ENCODE results near the gene FKBP3. TPM values are rescaled to one million over a fixed set of nuclear protein-coding genes. Genes with fewer than 3 reads are reported as not detected.

The FKBP3 gene
- total RNA-seq, 1 experiment from 2014 or later = 157 TPM

GRCh38 chr14:45095143-45095542 is 39.1 kb downstream of the FKBP3 start:
- Histone ChIP-seq H4K20me1 (ENCODE audit: control insufficient read depth, insufficient read depth, insufficient read length) (no peaks in the 10 kb centered on the region), H3K79me2 (ENCODE audit: insufficient read depth, low read length) (peaks cover 12% of the 10 kb centered on the region; the same call in 1 of the 2 replicates), H3T11ph (ENCODE audit: low read length) (no peak overlapping the region), H3K4me2 (ENCODE audit: insufficient read depth, insufficient read length, low read length) (no peak overlapping the region), H2BK20ac (ENCODE audit: low read depth, low read length, poor library complexity, severe bottlenecking) (no peak overlapping the region), H3K27ac (ENCODE audit: insufficient read length, low read depth, low read length) (no peak overlapping the region), H3K14ac (ENCODE audit: insufficient read depth, low read length) (no peak overlapping the region), H3K79me1 (ENCODE audit: insufficient read depth, low read depth, low read length, poor library complexity, severe bottlenecking) (no peaks in the 10 kb centered on the region), H4K91ac (ENCODE audit: insufficient read length, low read depth, low read length) (no peak overlapping the region), H2AK5ac (ENCODE audit: insufficient read length, low read length) (no peak overlapping the region), H3K56ac (ENCODE audit: insufficient read length, low read depth, low read length) (no peak overlapping the region), H3K9me3 (ENCODE audit: control insufficient read depth, low read depth, low read length) (no peaks in the 10 kb centered on the region), H2BK120ac (ENCODE audit: low read depth, low read length, poor library complexity, severe bottlenecking) (no peak overlapping the region), H3K23ac (ENCODE audit: insufficient read length, low read depth, low read length) (no peak overlapping the region), H2AFZ (ENCODE audit: low read length) (no peak overlapping the region), H3K9ac (ENCODE audit: extremely low read depth, insufficient read length, low read length) (no peak overlapping the region), H4K8ac (replicated peaks; ENCODE audit: insufficient read length, low read depth, low read length) (no peak overlapping the region), H2BK5ac (ENCODE audit: insufficient read length, low read length) (no peak overlapping the region), H2BK12ac (ENCODE audit: insufficient read length, low read depth, low read length) (no peak overlapping the region), H3K4me1 (ENCODE audit: insufficient read depth, low read length) (no peaks in the 10 kb centered on the region), H3K4ac (ENCODE audit: low read depth, low read length) (no peak overlapping the region), H3K23me2 (ENCODE audit: insufficient read length, low read depth, low read length, poor library complexity, severe bottlenecking) (no peaks in the 10 kb centered on the region), H3K27me3 (ENCODE audit: insufficient read depth, low read length) (no peaks in the 10 kb centered on the region), H3K18ac (ENCODE audit: insufficient read length, low read depth, low read length) (no peak overlapping the region), H2BK15ac (ENCODE audit: low read depth, low read length) (no peak overlapping the region), H4K5ac (ENCODE audit: insufficient read length, low read depth, low read length) (no peak overlapping the region)
- TF ChIP-seq, protein P1, sequence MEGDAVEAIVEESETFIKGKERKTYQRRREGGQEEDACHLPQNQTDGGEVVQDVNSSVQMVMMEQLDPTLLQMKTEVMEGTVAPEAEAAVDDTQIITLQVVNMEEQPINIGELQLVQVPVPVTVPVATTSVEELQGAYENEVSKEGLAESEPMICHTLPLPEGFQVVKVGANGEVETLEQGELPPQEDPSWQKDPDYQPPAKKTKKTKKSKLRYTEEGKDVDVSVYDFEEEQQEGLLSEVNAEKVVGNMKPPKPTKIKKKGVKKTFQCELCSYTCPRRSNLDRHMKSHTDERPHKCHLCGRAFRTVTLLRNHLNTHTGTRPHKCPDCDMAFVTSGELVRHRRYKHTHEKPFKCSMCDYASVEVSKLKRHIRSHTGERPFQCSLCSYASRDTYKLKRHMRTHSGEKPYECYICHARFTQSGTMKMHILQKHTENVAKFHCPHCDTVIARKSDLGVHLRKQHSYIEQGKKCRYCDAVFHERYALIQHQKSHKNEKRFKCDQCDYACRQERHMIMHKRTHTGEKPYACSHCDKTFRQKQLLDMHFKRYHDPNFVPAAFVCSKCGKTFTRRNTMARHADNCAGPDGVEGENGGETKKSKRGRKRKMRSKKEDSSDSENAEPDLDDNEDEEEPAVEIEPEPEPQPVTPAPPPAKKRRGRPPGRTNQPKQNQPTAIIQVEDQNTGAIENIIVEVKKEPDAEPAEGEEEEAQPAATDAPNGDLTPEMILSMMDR (conservative IDR thresholded peaks at IDR 0.05) = no peak
- no peaks in the 10 kb centered on the region for H3K9me3 Mint-ChIP-seq
- H3K27me3 Mint-ChIP-seq (ENCODE audit: low read depth) = no peaks in the 10 kb centered on the region
- no peak overlapping the region for H3K4me3 Mint-ChIP-seq
- no peak for DNase-seq
- no peak overlapping the region for H3K27ac Mint-ChIP-seq
- peaks cover 28 to 54% (median 52%) of the 10 kb centered on the region in 3 experiments for H3K36me3 Mint-ChIP-seq (ENCODE audit: insufficient read depth in 1 of 3, low read depth in 3 of 3)
- no CpG with 5 or more reads among the region's 4 CpGs for WGBS (ENCODE audit: extremely low coverage, insufficient read length, low lambda C conversion rate)
- peaks cover 0 to 3% of the 10 kb centered on the region in 2 experiments; a peak in 1 of 4 replicates for H3K4me1 Mint-ChIP-seq

Measured in H9 (cell line).